Spleen (tissue), 11 donors: ENCODE data around the gene CABP4. TPM values are rescaled to one million over a fixed set of nuclear protein-coding genes. Genes with fewer than 3 reads are reported as not detected.
A peak's percentile ranks its signal among the peaks of the same experiment; 100 is the strongest.

Experiments
- DNase-seq: peaks from one replicate; pipeline ENCODE4 v3.0.0-alpha.2; 2020
- H3K27ac ChIP-seq, 8 donors: fragments of 200-600 bp; sonication (generic) in 7 of 8; 1 replicate in 4 of 8; 2 replicates in 4 of 8; pipeline versions ENCODE4 v1.5.0 to v1.8.0; 2016 to 2021; ENCODE audit warnings: inconsistent platforms in 4 of 8, mild to moderate bottlenecking in 4 of 8, moderate library complexity in 1 of 8
- H3K27me3 ChIP-seq, 7 donors: fragments of 200-600 bp; sonication (generic) in 6 of 7; replicated peaks in 1 of 7; 1 replicate in 4 of 7; 2 replicates in 3 of 7; pipeline versions ENCODE4 v1.5.0 to v1.8.0; 2016 to 2021; ENCODE audit warnings: inconsistent platforms in 3 of 7, mild to moderate bottlenecking in 1 of 7
- H3K36me3 ChIP-seq, 6 donors: fragments of 200-600 bp; sonication (generic) in 5 of 6; 1 replicate in 4 of 6; 2 replicates in 2 of 6; pipeline versions ENCODE4 v1.5.0 to v1.8.0; 2016 to 2021; ENCODE audit warnings: inconsistent platforms in 2 of 6
- H3K4me1 ChIP-seq, 6 donors: fragments of 200-600 bp; sonication (generic) in 5 of 6; 1 replicate in 3 of 6; 2 replicates in 3 of 6; pipeline versions ENCODE4 v1.5.0 to v1.8.0; 2016 to 2021; ENCODE audit warnings: inconsistent platforms in 3 of 6
- H3K4me3 ChIP-seq, 8 donors: fragments of 200-600 bp; sonication (generic) in 7 of 8; 1 replicate in 4 of 8; 2 replicates in 4 of 8; pipeline versions ENCODE4 v1.5.0 to v1.8.0; 2016 to 2021; ENCODE audit warnings: inconsistent platforms in 4 of 8, mild to moderate bottlenecking in 4 of 8, moderate library complexity in 2 of 8
- H3K9me3 ChIP-seq, 8 donors: fragments of 200-600 bp; sonication (generic) in 7 of 8; 1 replicate in 4 of 8; 2 replicates in 4 of 8; pipeline versions ENCODE4 v1.5.0 to v1.8.0; 2016 to 2021; ENCODE audit warnings: inconsistent platforms in 4 of 8
- CTCF ChIP-seq, 11 experiments: fragments of 200-600 bp in 7 of 11; fragments of 450-650 bp in 4 of 11; sonication (generic) in 4 of 11; IDR thresholded peaks in 8 of 11; conservative IDR thresholded peaks in 3 of 11; 1 replicate in 7 of 11; 2 replicates in 4 of 11; pipeline versions ENCODE4 v1.4.0 to v1.8.0; 2016 to 2021; ENCODE audit warnings: antibody characterized with exemption in 11 of 11, inconsistent platforms in 4 of 11, mild to moderate bottlenecking in 1 of 11
- POLR2A ChIP-seq, 3 donors: fragments of 450-650 bp; IDR thresholded peaks; one replicate each; pipeline ENCODE4 v1.5.1; 2017; ENCODE audit warnings: antibody characterized with exemption in 3 of 3, mild to moderate bottlenecking in 1 of 3
- POLR2AphosphoS5 ChIP-seq, 3 donors: sonication (generic); formaldehyde crosslinking; IDR thresholded peaks; one replicate each; pipeline ENCODE4 v1.5.1; 2017; ENCODE audit warnings: antibody characterized with exemption in 3 of 3
- WGBS, 5 donors: extraction: QIAGEN DNeasy Blood & Tissue Kit in 3 of 5; methylation state at CpG; one replicate each; pipeline versions ENCODE4 v1.1.5 to v1.1.7; 2013 to 2018; 5-methylcytosine and 5-hydroxymethylcytosine counted together
- intact Hi-C: fragments of 100-400 bp; cut with DNase I; formaldehyde crosslinking; loops from one replicate; pipeline ENCODE4 v1.15.0; 2023; ENCODE audit warnings: low total_unique reads
- polyA plus RNA-seq, 3 donors: library from polyadenylated mRNA; stranded (reverse); fragments of 200-250 nt; gene quantifications; one replicate each; pipeline ENCODE4 v1.2.1, GENCODE V29; 2013
- total RNA-seq, 7 donors: library from RNA; depleted of rRNA in 3 of 7; stranded (reverse); fragments of >200 nt in 3 of 7; fragmentation: NEBNext Ultra II Directional in 4 of 7; extraction: Animal tissue kit (Norgen Biotek cat#: 25700) in 4 of 7; gene quantifications; one replicate each; pipeline versions ENCODE4 v1.1.0 to v1.2.1, GENCODE V29; 2016 to 2021
- donor health status: healthy with polysubstance abuse.
- donor health status: DM: no; HTN: no; CAD: no; lungs with moderate emphysema.
- donor health status: DM: no; HTN: no; CAD: no.
- donor health status: Bipolar disorder and iron deficiency.
- donor health status: healthy.
- donor health status: DM: no; HTN: no; CAD: no.
- donor health status: DM: yes; HTN: yes; CAD: no.

The CABP4 gene
- total and polyA plus RNA-seq, 10 donors = 2.6 to 27.3 (median 17.1) TPM

DNA sequence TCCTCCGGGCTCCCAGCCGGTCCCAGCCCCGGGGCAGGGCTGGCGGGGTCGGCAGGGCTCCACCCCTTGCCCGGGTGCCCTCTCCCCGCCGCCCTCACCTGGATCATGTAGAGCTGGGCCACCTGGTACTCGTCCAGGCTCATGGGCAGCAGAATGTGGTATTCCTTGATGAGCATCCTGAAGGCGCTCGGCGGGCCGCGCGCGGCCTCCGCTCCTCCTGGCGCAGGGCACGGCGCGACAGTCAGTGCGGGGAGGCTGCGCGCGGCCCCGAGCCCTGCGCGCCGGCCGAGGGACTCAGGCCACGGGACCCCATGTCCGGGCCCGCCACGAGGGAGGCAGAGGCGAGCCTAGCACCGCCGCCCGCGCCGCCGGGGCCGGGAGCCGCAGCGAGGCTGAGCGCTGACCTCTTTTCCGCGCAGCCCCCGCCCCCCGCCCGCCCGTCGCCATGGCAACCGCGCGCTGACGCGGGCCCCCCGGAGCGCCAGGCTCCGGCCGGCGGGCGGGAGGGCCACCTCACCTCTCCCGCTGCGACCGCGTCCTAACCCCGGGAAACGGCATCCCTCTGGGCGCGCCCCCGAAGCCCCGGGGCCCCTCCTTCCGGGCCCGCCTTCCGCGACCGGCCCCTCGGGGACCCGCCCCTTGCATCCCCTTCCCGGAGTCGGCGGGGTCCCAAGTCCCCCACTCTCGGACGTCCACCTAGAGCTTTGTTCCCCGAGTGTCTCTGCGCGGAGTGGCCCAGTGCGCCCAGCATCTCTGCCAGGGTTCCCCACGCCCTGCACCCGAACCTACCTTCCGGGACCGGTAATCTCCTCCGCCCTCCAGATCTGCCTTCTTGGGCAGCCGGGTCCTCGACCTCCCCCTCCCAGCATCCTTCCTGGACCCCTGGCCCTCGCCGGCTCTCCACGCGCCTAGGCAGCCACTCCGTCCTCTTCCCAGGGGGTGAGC is 49.1 kb downstream of the CABP4 start:
- Histone ChIP-seq H3K4me3 (peak overlapping the region; percentile 67 to 97 (median 87)), H3K4me1 (peaks cover 32 to 84% (median 61%) of the 10 kb centered on the region in 6 donors), H3K27ac (peak overlapping the region; percentile 75 to 99 (median 98)), H3K27me3 (peaks cover 0 to 23% (median 0%) of the 10 kb centered on the region in 7 donors), H3K9me3 (no peaks in the 10 kb centered on the region), H3K36me3 (peaks cover 0 to 53% (median 24%) of the 10 kb centered on the region in 6 donors)
- DNase-seq = peak; percentile 88
- WGBS, 5 donors = 0 to 3% (median 3%) methylated on average over 27 to 101 of the region's 101 CpGs
- intact Hi-C loops = no loop called here
- no peak for TF ChIP-seq POLR2A (IDR thresholded peaks at IDR 0.05)
- peak in 1 of 3 donors; percentile 17 for TF ChIP-seq POLR2AphosphoS5 (IDR thresholded peaks at IDR 0.05)

DNA sequence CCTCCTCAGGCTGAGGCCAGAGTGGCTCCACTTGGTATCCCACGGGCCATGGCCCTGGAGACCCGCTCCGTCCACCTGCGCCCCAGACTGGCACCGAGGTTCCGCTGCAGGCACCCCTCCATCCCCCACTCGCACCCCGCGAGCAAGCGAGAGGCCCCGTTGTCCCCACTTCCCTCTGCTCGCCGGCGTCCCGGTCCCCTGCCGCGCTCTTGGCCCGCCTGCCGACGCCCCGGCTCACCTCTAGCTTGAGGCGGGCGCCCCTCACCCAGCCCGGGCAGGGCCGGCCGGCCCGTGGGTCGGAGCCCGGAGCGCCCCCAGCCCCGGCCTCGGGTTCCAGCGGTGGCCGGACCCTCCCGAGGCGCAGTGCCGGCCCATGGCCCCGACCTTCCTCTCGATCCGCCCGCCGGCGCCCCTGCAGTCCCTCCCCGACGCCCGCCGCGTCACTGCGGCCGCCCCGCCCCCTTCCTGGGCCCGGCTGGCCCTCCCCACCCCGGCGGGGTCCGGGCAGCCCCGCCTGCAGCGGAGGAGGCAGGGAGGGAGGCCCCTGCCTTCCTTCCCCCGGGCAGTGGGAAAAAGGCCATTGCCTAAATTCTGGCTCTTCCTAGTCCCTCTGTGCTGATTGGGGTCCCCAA is 49.9 kb downstream of the CABP4 start, which contains the start of gene PITPNM1:
Gene PITPNM1 (minus strand): TSS at position 414 of the 632 bp plus-strand sequence. CDS start 1,183 bp downstream, outside the sequence.
- intact Hi-C loops = loop anchor here (5.0 kb wide), 1 partner anchor 108 kb away; no protein-coding TSS in a partner anchor
- Histone ChIP-seq H3K27me3 (peaks cover 0 to 23% (median 0%) of the 10 kb centered on the region in 7 donors), H3K27ac (peak within 1 kb of the TSS; percentile 75 to 99 (median 98)), H3K9me3 (no peaks in the 10 kb centered on the region), H3K4me3 (peak within 1 kb of the TSS; percentile 67 to 97 (median 87)), H3K36me3 (peaks cover 0 to 45% (median 20%) of the 10 kb centered on the region in 6 donors), H3K4me1 (peaks cover 32 to 85% (median 61%) of the 10 kb centered on the region in 6 donors)
- DNase-seq = peak; percentile 97
- WGBS, 5 donors = 1 to 3% (median 2%) methylated on average over 31 to 58 of the region's 58 CpGs
- TF ChIP-seq POLR2A (IDR thresholded peaks at IDR 0.05) = no peak
- peak; percentile 75 to 81 (median 75) for TF ChIP-seq POLR2AphosphoS5 (IDR thresholded peaks at IDR 0.05)

DNA sequence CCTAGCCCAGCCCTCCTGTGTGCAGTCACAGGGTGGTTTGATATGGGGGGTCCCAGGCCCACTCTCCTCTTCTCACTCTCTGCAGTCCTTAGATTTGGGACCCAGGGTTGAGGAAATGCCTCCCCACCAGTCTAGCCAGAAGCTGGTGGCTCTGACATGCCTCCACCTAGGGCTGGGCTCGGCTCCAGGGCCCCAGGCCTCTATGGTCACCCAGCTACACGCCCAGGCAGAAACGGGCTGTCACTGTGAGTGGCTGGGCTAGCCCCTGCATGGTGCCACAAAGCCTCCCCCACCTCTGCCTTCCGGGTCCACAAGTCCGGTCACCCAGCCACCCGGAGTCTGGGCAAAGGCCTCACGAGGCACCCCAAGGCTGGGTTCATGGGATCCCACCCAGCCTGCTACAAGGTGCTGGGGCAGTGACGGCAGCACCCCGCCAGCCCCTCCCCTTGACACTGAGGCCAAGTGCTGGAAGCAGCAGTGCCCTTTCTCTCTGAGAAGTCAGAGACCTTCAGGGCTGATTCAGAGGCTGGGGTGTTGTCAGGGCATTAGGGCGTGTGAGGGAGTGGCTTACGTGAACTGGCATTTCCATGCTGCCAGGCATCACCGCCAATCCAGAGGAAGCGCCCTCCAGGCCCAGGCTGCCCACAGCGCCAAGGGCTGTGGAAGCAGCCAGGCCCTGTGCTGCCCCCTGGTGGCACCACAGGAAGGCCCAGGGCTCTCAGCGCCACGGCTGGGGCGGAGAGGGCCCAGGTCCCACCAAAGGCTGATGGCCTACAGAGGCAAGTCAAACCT is 50.6 kb downstream of the CABP4 start:
- Histone ChIP-seq H3K27me3 (peaks cover 0 to 23% (median 0%) of the 10 kb centered on the region in 7 donors), H3K4me3 (peak overlapping the region; percentile 67 to 97 (median 87)), H3K4me1 (peaks cover 32 to 80% (median 60%) of the 10 kb centered on the region in 6 donors), H3K27ac (peak overlapping the region; percentile 75 to 99 (median 98)), H3K36me3 (peaks cover 0 to 38% (median 16%) of the 10 kb centered on the region in 6 donors), H3K9me3 (no peaks in the 10 kb centered on the region)
- TF ChIP-seq POLR2A (IDR thresholded peaks at IDR 0.05) (no peak), CTCF (IDR thresholded peaks at IDR 0.05 in 8 of 11, conservative IDR thresholded peaks at IDR 0.05 in 3 of 11) (peak; percentile 96 to 99 (median 97)), POLR2AphosphoS5 (IDR thresholded peaks at IDR 0.05) (peak; percentile 84 to 92 (median 85))
- intact Hi-C loops = loop anchor here (5.0 kb wide), 1 partner anchor 108 kb away; no protein-coding TSS in a partner anchor
- WGBS, 5 donors = 0 to 14% (median 9%) methylated on average over 7 to 17 of the region's 17 CpGs
- DNase-seq = peak; percentile 97

DNA sequence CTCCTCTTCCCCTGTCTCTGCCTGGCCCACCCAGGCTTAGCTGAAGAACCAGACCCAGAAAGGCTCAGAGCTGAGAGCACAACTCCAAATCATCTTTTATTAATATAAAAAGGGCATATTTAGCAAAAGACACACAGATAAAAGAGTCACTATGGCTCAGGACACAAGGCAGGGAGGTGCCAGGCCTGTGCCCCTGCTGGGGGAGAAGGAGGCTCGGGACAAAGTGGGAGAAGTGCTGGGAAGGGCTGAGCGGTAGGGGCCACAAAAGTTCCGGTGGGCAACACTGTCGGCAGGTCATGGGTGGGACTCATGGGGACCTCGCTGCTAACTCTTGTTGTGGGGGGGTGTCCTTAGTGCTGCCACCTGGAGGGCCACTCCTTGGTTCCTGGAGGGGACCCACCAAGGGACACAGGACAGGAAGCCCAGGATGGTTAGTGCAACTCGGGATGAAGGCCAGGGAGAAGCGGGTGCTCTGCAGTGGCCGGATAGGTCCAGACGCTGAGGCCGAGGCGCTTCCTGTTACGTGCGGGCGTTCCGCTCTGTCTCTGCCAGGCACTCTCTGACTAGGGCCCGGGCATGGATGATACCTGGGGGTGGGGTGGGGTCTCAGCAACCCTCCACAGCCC is 51.4 kb downstream of the CABP4 start:
- no peaks in the 10 kb centered on the region for H3K9me3 ChIP-seq
- H3K4me1 ChIP-seq = peaks cover 32 to 72% (median 57%) of the 10 kb centered on the region in 6 donors
- TF ChIP-seq CTCF (IDR thresholded peaks at IDR 0.05 in 8 of 11, conservative IDR thresholded peaks at IDR 0.05 in 3 of 11) (peak in 6 of 11 experiments; percentile 8 to 71 (median 47)), POLR2AphosphoS5 (IDR thresholded peaks at IDR 0.05) (no peak)
- no peak for DNase-seq
- peak overlapping the region; percentile 75 to 99 (median 98) for H3K27ac ChIP-seq
- H3K4me3 ChIP-seq = peak overlapping the region in 6 of 8 donors; percentile 67 to 97 (median 86)
- H3K27me3 ChIP-seq = peaks cover 0 to 23% (median 0%) of the 10 kb centered on the region in 7 donors
- H3K36me3 ChIP-seq = peaks cover 0 to 30% (median 12%) of the 10 kb centered on the region in 6 donors
- 68 to 89% (median 84%) methylated on average over 16 of the region's 16 CpGs for WGBS, 5 donors
- intact Hi-C loops = loop anchor here (5.0 kb wide), 1 partner anchor 109 kb away; no protein-coding TSS in a partner anchor
